C4-2B (cell line): Measurements from ENCODE around the gene CACNB2.

ENCODE experiments used
- ZFX ChIP-seq: fragments of 450-650 bp; IDR thresholded peaks from 2 replicates; pipeline ENCODE4 v1.6.1; 2017
- TF ChIP-seq, protein P1 (sequence below): fragments of 450-650 bp; conservative IDR thresholded peaks from 2 replicates; pipeline ENCODE4 v1.5.1; 2017; ENCODE audit warnings: mild to moderate bottlenecking

DNA sequence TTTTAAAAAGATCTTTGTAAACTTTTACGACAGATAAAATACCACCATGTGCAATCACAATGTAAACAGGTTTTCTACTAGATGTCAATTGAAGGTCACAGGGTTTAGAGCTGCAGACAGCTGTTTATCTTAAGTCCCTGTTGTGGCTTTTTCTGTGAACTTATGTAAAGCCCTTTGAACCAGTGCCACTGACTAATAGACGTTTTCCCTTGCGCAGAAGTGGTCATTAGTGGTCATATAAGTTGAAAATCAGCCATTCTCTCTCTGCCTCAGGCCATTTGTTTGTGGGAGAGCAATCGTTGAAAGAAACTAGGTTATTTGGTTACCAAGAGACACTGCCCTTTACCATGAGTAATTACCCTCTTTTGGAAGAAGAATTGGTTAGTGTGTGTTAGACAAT lies 23.9 kb downstream of the CACNB2 start:
- TF ChIP-seq, protein P1, sequence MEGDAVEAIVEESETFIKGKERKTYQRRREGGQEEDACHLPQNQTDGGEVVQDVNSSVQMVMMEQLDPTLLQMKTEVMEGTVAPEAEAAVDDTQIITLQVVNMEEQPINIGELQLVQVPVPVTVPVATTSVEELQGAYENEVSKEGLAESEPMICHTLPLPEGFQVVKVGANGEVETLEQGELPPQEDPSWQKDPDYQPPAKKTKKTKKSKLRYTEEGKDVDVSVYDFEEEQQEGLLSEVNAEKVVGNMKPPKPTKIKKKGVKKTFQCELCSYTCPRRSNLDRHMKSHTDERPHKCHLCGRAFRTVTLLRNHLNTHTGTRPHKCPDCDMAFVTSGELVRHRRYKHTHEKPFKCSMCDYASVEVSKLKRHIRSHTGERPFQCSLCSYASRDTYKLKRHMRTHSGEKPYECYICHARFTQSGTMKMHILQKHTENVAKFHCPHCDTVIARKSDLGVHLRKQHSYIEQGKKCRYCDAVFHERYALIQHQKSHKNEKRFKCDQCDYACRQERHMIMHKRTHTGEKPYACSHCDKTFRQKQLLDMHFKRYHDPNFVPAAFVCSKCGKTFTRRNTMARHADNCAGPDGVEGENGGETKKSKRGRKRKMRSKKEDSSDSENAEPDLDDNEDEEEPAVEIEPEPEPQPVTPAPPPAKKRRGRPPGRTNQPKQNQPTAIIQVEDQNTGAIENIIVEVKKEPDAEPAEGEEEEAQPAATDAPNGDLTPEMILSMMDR: no peak
- TF ChIP-seq ZFX: no peak
